NCI-H524 (cell line): ENCODE data around the gene RASA4B.
"Not testable (repeated sequence)": the region's sequence is repeated elsewhere in the genome, so short reads cannot be mapped to it uniquely, and the experiment has no call there.

ENCODE experiments used
- DNase-seq, 2 experiments: peaks; one replicate each; lab custom pipeline; 2025; lab: John Stamatoyannopoulos, UW

Gene RASA4B

GRCh38 chr7:102517550-102518147 lies at the start of gene RASA4B:
RASA4B (minus strand) TSS chr7:102517777; CDS start chr7:102517710, 67 bp downstream.
- not testable (repeated sequence) for DNase-seq

GRCh38 chr7:102550808-102551422 lies 33.3 kb upstream of the RASA4B start, which contains the start of gene SPDYE2:
SPDYE2 (plus strand) TSS chr7:102551226; CDS start chr7:102553256, 2,030 bp downstream.
- not testable (repeated sequence) for DNase-seq

- not testable (repeated sequence) for DNase-seq
These were observed 28.8 kb upstream of the RASA4B start for GRCh38 chr7:102546353-102546752.

- not testable (repeated sequence) for DNase-seq
These were observed 27.7 kb upstream of the RASA4B start for GRCh38 chr7:102545288-102545687.

- not testable (repeated sequence) for DNase-seq
These were observed 26.8 kb upstream of the RASA4B start for GRCh38 chr7:102544372-102544771.

- DNase-seq, result not testable (repeated sequence)
These were observed 26.0 kb upstream of the RASA4B start, which contains the start of gene UPK3BL2 for GRCh38 chr7:102543596-102543995. UPK3BL2 (minus strand) TSS chr7:102543696; CDS start chr7:102543636, 60 bp downstream.

GRCh38 chr7:102542771-102543170 lies 25.2 kb upstream of the RASA4B start:
- not testable (repeated sequence) for DNase-seq

- DNase-seq, result not testable (repeated sequence)
These were observed 24.5 kb upstream of the RASA4B start for GRCh38 chr7:102542083-102542482.

GRCh38 chr7:102540604-102541003 lies 23.0 kb upstream of the RASA4B start:
- DNase-seq, result not testable (repeated sequence)

- not testable (repeated sequence) for DNase-seq
These were observed 17.6 kb upstream of the RASA4B start for GRCh38 chr7:102535062-102535615.

GRCh38 chr7:102532127-102532526 lies 14.6 kb upstream of the RASA4B start:
- not testable (repeated sequence) for DNase-seq

- DNase-seq, result not testable (repeated sequence)
These were observed 14.0 kb upstream of the RASA4B start for GRCh38 chr7:102531583-102531982.

- not testable (repeated sequence) for DNase-seq
These were observed 10.5 kb upstream of the RASA4B start for GRCh38 chr7:102527822-102528793.

- DNase-seq, result not testable (repeated sequence)
These were observed 9.6 kb upstream of the RASA4B start for GRCh38 chr7:102527182-102527581.

- DNase-seq, result not testable (repeated sequence)
These were observed 7.2 kb upstream of the RASA4B start for GRCh38 chr7:102524803-102525202.

- not testable (repeated sequence) for DNase-seq
These were observed 3.2 kb upstream of the RASA4B start for GRCh38 chr7:102520797-102521196.

GRCh38 chr7:102516951-102517350 lies 626 bp downstream of the RASA4B start:
- DNase-seq, result not testable (repeated sequence)

- not testable (repeated sequence) for DNase-seq
These were observed 1.7 kb downstream of the RASA4B start for GRCh38 chr7:102515889-102516288.

GRCh38 chr7:102514881-102515721 lies 2.5 kb downstream of the RASA4B start:
- not testable (repeated sequence) for DNase-seq

GRCh38 chr7:102512642-102513221 lies 4.8 kb downstream of the RASA4B start:
- DNase-seq, result not testable (repeated sequence)
